Ovary (tissue), 3 donors: Measurements from ENCODE around the gene BARHL1.

Experiments used
- EP300 ChIP-seq: sonication (generic); formaldehyde crosslinking; IDR thresholded peaks from one replicate; pipeline ENCODE4 v1.6.1; 2017; ENCODE audit warnings: antibody characterized with exemption
- POLR2A ChIP-seq: fragments of 450-650 bp; IDR thresholded peaks from one replicate; pipeline ENCODE4 v1.6.1; 2017; ENCODE audit warnings: antibody characterized with exemption, mild to moderate bottlenecking, moderate library complexity
- TF ChIP-seq, protein P1 (sequence below), 3 donors: fragments of 450-650 bp in 2 of 3; fragments of 200-600 bp in 1 of 3; IDR thresholded peaks; one replicate each; pipeline versions ENCODE4 v1.5.1 to v1.8.0; 2016 to 2022; ENCODE audit warnings: antibody characterized with exemption in 3 of 3, mild to moderate bottlenecking in 1 of 3
- donor health status: DM: no; HTN: no; CAD: no.

DNA sequence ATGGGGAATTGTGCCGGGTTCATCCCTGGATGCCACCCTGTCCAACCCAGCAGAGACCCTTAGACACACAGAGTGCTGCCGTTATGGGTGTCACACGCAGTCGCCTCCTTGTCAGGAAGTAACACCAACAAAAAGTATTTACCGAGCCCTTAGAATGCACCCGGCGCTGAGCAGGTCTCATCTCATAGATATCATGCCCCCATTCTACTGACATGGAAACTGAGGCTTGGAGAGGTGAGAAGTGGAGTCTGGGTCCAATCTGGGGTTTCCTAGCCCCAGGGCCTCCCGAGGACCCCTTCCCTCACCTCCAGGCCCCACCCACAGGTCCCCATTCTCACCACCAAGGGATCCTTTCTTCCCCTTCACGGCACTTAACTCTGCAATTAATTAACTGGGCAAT is 36.8 kb upstream of the BARHL1 start:
- TF ChIP-seq, protein P1, sequence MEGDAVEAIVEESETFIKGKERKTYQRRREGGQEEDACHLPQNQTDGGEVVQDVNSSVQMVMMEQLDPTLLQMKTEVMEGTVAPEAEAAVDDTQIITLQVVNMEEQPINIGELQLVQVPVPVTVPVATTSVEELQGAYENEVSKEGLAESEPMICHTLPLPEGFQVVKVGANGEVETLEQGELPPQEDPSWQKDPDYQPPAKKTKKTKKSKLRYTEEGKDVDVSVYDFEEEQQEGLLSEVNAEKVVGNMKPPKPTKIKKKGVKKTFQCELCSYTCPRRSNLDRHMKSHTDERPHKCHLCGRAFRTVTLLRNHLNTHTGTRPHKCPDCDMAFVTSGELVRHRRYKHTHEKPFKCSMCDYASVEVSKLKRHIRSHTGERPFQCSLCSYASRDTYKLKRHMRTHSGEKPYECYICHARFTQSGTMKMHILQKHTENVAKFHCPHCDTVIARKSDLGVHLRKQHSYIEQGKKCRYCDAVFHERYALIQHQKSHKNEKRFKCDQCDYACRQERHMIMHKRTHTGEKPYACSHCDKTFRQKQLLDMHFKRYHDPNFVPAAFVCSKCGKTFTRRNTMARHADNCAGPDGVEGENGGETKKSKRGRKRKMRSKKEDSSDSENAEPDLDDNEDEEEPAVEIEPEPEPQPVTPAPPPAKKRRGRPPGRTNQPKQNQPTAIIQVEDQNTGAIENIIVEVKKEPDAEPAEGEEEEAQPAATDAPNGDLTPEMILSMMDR (IDR thresholded peaks at IDR 0.05) = no peak
- TF ChIP-seq POLR2A = no peak
- TF ChIP-seq EP300 = no peak
